ENCODE measurements around the gene HIVEP3. TPM values are rescaled to one million over a fixed set of nuclear protein-coding genes. Genes with fewer than 3 reads are reported as not detected.

Gene HIVEP3
- total RNA-seq, 1 experiment from 2014 or later: 1.4 TPM

DNA sequence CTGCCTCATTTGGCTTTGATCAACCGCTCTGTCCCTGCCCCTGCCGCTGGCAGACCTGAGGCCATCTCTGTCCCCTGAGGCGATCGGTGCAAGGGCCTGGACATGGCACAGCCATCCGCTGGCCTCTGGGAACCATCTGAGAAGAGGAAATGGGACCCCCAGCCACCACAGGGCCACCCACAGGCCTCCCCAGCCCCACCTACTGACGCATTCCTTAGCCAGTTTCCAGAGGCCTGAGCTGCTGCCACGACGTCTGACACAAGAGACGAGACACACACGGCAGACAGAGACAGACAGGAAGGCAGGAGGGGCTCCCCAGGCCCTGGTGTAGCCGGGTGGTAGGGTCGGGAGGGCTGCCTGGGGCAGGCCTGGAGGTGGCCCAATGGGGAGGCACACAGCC, 397.0 kb downstream of the HIVEP3 start:
- Mint-ChIP-seq H3K27me3 (ENCODE audit: low read depth) (peaks cover 10% of the 10 kb centered on the region), H3K27ac (peak overlapping the region in 1 of 3 experiments; percentile 5; a peak in 1 of 7 replicates), H3K4me1 (peaks cover 0 to 13% of the 10 kb centered on the region in 2 experiments; a peak in 2 of 4 replicates), H3K9me3 (peaks cover 2% of the 10 kb centered on the region in 2 experiments; a peak in 2 of 5 replicates), H3K4me3 (no peak overlapping the region), H3K36me3 (ENCODE audit: insufficient read depth in 1 of 3, low read depth in 3 of 3) (no peaks in the 10 kb centered on the region; a peak in 1 of 7 replicates)
- Histone ChIP-seq H4K91ac (ENCODE audit: insufficient read length, low read depth, low read length) (no peak overlapping the region), H3K4ac (ENCODE audit: low read depth, low read length) (no peak overlapping the region), H3K23me2 (ENCODE audit: insufficient read length, low read depth, low read length, poor library complexity, severe bottlenecking) (no peaks in the 10 kb centered on the region), H3K9me3 (ENCODE audit: control insufficient read depth, low read depth, low read length) (no peaks in the 10 kb centered on the region), H3K4me1 (ENCODE audit: insufficient read depth, low read length) (no peaks in the 10 kb centered on the region), H4K20me1 (ENCODE audit: control insufficient read depth, insufficient read depth, insufficient read length) (no peaks in the 10 kb centered on the region), H3K14ac (ENCODE audit: insufficient read depth, low read length) (no peak overlapping the region; the same call in 1 of the 2 replicates), H2BK20ac (ENCODE audit: low read depth, low read length, poor library complexity, severe bottlenecking) (no peak overlapping the region), H3T11ph (ENCODE audit: low read length) (no peak overlapping the region), H2BK15ac (ENCODE audit: low read depth, low read length) (no peak overlapping the region), H3K9ac (ENCODE audit: extremely low read depth, insufficient read length, low read length) (no peak overlapping the region), H3K79me2 (ENCODE audit: insufficient read depth, low read length) (no peaks in the 10 kb centered on the region), H2AFZ (ENCODE audit: low read length) (no peak overlapping the region), H2BK12ac (ENCODE audit: insufficient read length, low read depth, low read length) (no peak overlapping the region), H2BK5ac (ENCODE audit: insufficient read length, low read length) (no peak overlapping the region), H3K23ac (ENCODE audit: insufficient read length, low read depth, low read length) (no peak overlapping the region), H4K5ac (ENCODE audit: insufficient read length, low read depth, low read length) (no peak overlapping the region), H3K18ac (ENCODE audit: insufficient read length, low read depth, low read length) (no peak overlapping the region), H2BK120ac (ENCODE audit: low read depth, low read length, poor library complexity, severe bottlenecking) (no peak overlapping the region), H3K56ac (ENCODE audit: insufficient read length, low read depth, low read length) (no peak overlapping the region), H4K8ac (replicated peaks; ENCODE audit: insufficient read length, low read depth, low read length) (no peak overlapping the region), H3K4me2 (ENCODE audit: insufficient read depth, insufficient read length, low read length) (no peak overlapping the region), H3K79me1 (ENCODE audit: insufficient read depth, low read depth, low read length, poor library complexity, severe bottlenecking) (no peaks in the 10 kb centered on the region), H3K27me3 (ENCODE audit: insufficient read depth, low read length) (no peaks in the 10 kb centered on the region), H2AK5ac (ENCODE audit: insufficient read length, low read length) (no peak overlapping the region), H3K27ac (ENCODE audit: insufficient read length, low read depth, low read length) (no peak overlapping the region)
- DNase-seq: peak; percentile 55
- TF ChIP-seq, protein P1, sequence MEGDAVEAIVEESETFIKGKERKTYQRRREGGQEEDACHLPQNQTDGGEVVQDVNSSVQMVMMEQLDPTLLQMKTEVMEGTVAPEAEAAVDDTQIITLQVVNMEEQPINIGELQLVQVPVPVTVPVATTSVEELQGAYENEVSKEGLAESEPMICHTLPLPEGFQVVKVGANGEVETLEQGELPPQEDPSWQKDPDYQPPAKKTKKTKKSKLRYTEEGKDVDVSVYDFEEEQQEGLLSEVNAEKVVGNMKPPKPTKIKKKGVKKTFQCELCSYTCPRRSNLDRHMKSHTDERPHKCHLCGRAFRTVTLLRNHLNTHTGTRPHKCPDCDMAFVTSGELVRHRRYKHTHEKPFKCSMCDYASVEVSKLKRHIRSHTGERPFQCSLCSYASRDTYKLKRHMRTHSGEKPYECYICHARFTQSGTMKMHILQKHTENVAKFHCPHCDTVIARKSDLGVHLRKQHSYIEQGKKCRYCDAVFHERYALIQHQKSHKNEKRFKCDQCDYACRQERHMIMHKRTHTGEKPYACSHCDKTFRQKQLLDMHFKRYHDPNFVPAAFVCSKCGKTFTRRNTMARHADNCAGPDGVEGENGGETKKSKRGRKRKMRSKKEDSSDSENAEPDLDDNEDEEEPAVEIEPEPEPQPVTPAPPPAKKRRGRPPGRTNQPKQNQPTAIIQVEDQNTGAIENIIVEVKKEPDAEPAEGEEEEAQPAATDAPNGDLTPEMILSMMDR (conservative IDR thresholded peaks at IDR 0.05): no peak
- no CpG with 5 or more reads among the region's 12 CpGs for WGBS (ENCODE audit: extremely low coverage, insufficient read length, low lambda C conversion rate)

Measured in H9 (cell line).